Testis (tissue), 3 donors: ENCODE results near the gene EDEM2. TPM values are rescaled to one million over a fixed set of nuclear protein-coding genes. Genes with fewer than 3 reads are reported as not detected.
"Not testable (repeated sequence)": the region's sequence is repeated elsewhere in the genome, so short reads cannot be mapped to it uniquely, and the experiment has no call there.

Experiments
- DNase-seq: peaks from one replicate; pipeline ENCODE4 v3.0.0-alpha.2; 2019
- H3K27ac ChIP-seq, 2 donors: fragments of 200-600 bp; sonication (generic); one replicate each; pipeline ENCODE4 v1.5.1; 2019
- H3K27me3 ChIP-seq: fragments of 200-600 bp; sonication (generic); one replicate; pipeline ENCODE4 v1.5.1; 2019
- H3K36me3 ChIP-seq: fragments of 200-600 bp; sonication (generic); one replicate; pipeline ENCODE4 v1.5.1; 2017; ENCODE audit warnings: low read depth; ENCODE audit errors: missing control alignments
- H3K4me1 ChIP-seq: fragments of 200-600 bp; sonication (generic); one replicate; pipeline ENCODE4 v1.5.1; 2019
- H3K4me3 ChIP-seq, 2 donors: fragments of 200-600 bp; sonication (generic); one replicate each; pipeline ENCODE4 v1.5.1; 2017 to 2019
- H3K9me3 ChIP-seq: fragments of 200-600 bp; sonication (generic); one replicate; pipeline ENCODE4 v1.5.1; 2017
- CTCF ChIP-seq, 3 experiments: fragments of 450-650 bp in 2 of 3; fragments of 200-600 bp in 1 of 3; sonication (generic) in 1 of 3; IDR thresholded peaks; one replicate each; pipeline ENCODE4 v1.5.1; 2016 to 2019; ENCODE audit warnings: antibody characterized with exemption in 3 of 3, mild to moderate bottlenecking in 2 of 3, moderate library complexity in 1 of 3
- POLR2A ChIP-seq: fragments of 450-650 bp; IDR thresholded peaks from one replicate; pipeline ENCODE4 v1.6.1; 2017; ENCODE audit warnings: antibody characterized with exemption, mild to moderate bottlenecking, moderate library complexity
- WGBS, 2 donors: methylation state at CpG; one replicate each; pipeline ENCODE4 v1.1.5; 2018; 5-methylcytosine and 5-hydroxymethylcytosine counted together
- intact Hi-C: fragments of 100-400 bp; cut with DNase I; formaldehyde crosslinking; loops from one replicate; pipeline ENCODE4 v1.15.1; 2023; ENCODE audit warnings: low total_unique reads
- polyA plus RNA-seq: library from polyadenylated mRNA; stranded (reverse); fragments of 350-450 nt; fragmentation: Illumina TruSeq; extraction: RNeasy Lipid Tissue Mini Kit (QIAGEN cat#74804); gene quantifications from one replicate; pipeline ENCODE4 v1.2.3, GENCODE V29; 2014; ENCODE audit warnings: low read depth, low replicate concordance; ENCODE audit not compliant: insufficient read depth
- total RNA-seq, 2 donors: library from RNA; depleted of rRNA; stranded (reverse); fragments of >200 nt; gene quantifications; one replicate each; pipeline ENCODE4 v1.2.3, GENCODE V29; 2016

EDEM2 gene
- total and polyA plus RNA-seq, 3 donors from 2014 or later = 14.0 to 16.9 (median 15.7) TPM

- Histone ChIP-seq H3K27ac (no peak overlapping the region), H3K27me3 (no peaks in the 10 kb centered on the region), H3K36me3 (no peaks in the 10 kb centered on the region), H3K9me3 (no peaks in the 10 kb centered on the region), H3K4me1 (no peaks in the 10 kb centered on the region), H3K4me3 (no peak overlapping the region)
- intact Hi-C loops = no loop called here
- DNase-seq = no peak
- WGBS, 2 donors = 85 to 88% methylated on average over 8 of the region's 8 CpGs
- TF ChIP-seq POLR2A (no peak), CTCF (IDR thresholded peaks at IDR 0.05) (no peak)
Observed at GRCh38 chr20:35120012-35120701, 27.0 kb downstream of the EDEM2 start.

GRCh38 chr20:35117629-35118028 is 29.5 kb downstream of the EDEM2 start:
- no peaks in the 10 kb centered on the region for H3K27me3 ChIP-seq
- no peak overlapping the region for H3K27ac ChIP-seq
- no peaks in the 10 kb centered on the region for H3K9me3 ChIP-seq
- no peaks in the 10 kb centered on the region for H3K36me3 ChIP-seq
- intact Hi-C loops = no loop called here
- H3K4me3 ChIP-seq = no peak overlapping the region
- WGBS, 2 donors = 76 to 82% methylated on average over 1 of the region's 1 CpG
- DNase-seq = no peak
- no peak for TF ChIP-seq CTCF (IDR thresholded peaks at IDR 0.05)
- no peak for TF ChIP-seq POLR2A
- H3K4me1 ChIP-seq = no peaks in the 10 kb centered on the region

GRCh38 chr20:35117196-35117595 is 29.9 kb downstream of the EDEM2 start:
- H3K27me3 ChIP-seq = no peaks in the 10 kb centered on the region
- no peaks in the 10 kb centered on the region for H3K36me3 ChIP-seq
- H3K4me3 ChIP-seq = no peak overlapping the region
- no peak overlapping the region for H3K27ac ChIP-seq
- no peak for DNase-seq
- H3K4me1 ChIP-seq = no peaks in the 10 kb centered on the region
- intact Hi-C loops = no loop called here
- H3K9me3 ChIP-seq = no peaks in the 10 kb centered on the region
- TF ChIP-seq POLR2A = no peak
- TF ChIP-seq CTCF (IDR thresholded peaks at IDR 0.05) = no peak

GRCh38 chr20:35116258-35116657 is 30.9 kb downstream of the EDEM2 start:
- Histone ChIP-seq H3K4me3 (no peak overlapping the region), H3K27ac (no peak overlapping the region), H3K36me3 (no peaks in the 10 kb centered on the region), H3K27me3 (no peaks in the 10 kb centered on the region), H3K4me1 (no peaks in the 10 kb centered on the region), H3K9me3 (no peaks in the 10 kb centered on the region)
- TF ChIP-seq CTCF (IDR thresholded peaks at IDR 0.05) (no peak), POLR2A (no peak)
- WGBS, 2 donors = 89 to 93% methylated on average over 4 of the region's 4 CpGs
- no peak for DNase-seq
- intact Hi-C loops = no loop called here

GRCh38 chr20:35115606-35116005 is 31.5 kb downstream of the EDEM2 start:
- Histone ChIP-seq H3K36me3 (no peaks in the 10 kb centered on the region), H3K27me3 (no peaks in the 10 kb centered on the region), H3K4me1 (no peaks in the 10 kb centered on the region), H3K9me3 (no peaks in the 10 kb centered on the region), H3K4me3 (no peak overlapping the region), H3K27ac (no peak overlapping the region)
- no peak for DNase-seq
- intact Hi-C loops = no loop called here
- 88 to 92% methylated on average over 9 to 11 of the region's 11 CpGs for WGBS, 2 donors
- TF ChIP-seq CTCF (IDR thresholded peaks at IDR 0.05) (no peak), POLR2A (no peak)

- H3K27ac ChIP-seq, H3K4me3 ChIP-seq, H3K4me1 ChIP-seq, DNase-seq, H3K36me3 ChIP-seq, intact Hi-C loops, H3K27me3 ChIP-seq, H3K9me3 ChIP-seq: not testable (repeated sequence)
- WGBS, 2 donors = 78 to 96% methylated on average over 5 of the region's 5 CpGs
Observed at GRCh38 chr20:35112276-35112675, 34.9 kb downstream of the EDEM2 start.
